Choroid plexus epithelial cell (primary cell): Measurements from ENCODE around the gene DAPK1.

Source experiments
- DNase-seq: peaks from one replicate; pipeline ENCODE4 v3.0.0-alpha.2; 2010; ENCODE audit warnings: low read depth
- H3K4me3 ChIP-seq: 2 replicates; pipeline ENCODE4 v1.5.1; 2011; ENCODE audit warnings: low read depth, mild to moderate bottlenecking, control low read depth, low read length, moderate library complexity
- TF ChIP-seq, protein P1 (sequence below): conservative IDR thresholded peaks from 2 replicates; pipeline ENCODE4 v1.5.1; 2011; ENCODE audit warnings: low read depth, mild to moderate bottlenecking, control low read depth, inconsistent platforms, low read length, moderate library complexity

Gene DAPK1

DNA sequence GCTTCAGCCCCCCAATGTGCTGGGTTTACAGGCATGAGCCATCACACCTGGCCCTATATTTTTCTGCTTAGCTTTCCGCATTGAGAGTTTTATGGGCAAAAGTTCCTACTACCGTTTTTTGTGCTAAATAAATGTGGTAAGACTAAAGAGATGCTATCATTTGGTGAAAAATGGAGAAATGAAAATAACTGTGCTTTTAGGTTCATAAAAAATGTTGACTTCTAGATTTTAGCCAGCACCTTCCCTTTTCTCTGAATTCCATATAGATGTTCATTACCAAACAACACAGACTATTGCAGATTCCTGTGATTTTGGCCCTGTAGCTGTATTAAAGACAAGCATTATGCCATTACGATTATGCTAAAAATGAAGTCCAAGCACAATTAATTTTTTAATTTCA lies 156.3 kb downstream of the DAPK1 start:
- DNase-seq, result no peak
- TF ChIP-seq, protein P1, sequence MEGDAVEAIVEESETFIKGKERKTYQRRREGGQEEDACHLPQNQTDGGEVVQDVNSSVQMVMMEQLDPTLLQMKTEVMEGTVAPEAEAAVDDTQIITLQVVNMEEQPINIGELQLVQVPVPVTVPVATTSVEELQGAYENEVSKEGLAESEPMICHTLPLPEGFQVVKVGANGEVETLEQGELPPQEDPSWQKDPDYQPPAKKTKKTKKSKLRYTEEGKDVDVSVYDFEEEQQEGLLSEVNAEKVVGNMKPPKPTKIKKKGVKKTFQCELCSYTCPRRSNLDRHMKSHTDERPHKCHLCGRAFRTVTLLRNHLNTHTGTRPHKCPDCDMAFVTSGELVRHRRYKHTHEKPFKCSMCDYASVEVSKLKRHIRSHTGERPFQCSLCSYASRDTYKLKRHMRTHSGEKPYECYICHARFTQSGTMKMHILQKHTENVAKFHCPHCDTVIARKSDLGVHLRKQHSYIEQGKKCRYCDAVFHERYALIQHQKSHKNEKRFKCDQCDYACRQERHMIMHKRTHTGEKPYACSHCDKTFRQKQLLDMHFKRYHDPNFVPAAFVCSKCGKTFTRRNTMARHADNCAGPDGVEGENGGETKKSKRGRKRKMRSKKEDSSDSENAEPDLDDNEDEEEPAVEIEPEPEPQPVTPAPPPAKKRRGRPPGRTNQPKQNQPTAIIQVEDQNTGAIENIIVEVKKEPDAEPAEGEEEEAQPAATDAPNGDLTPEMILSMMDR, result no peak
- no peak overlapping the region for H3K4me3 ChIP-seq

DNA sequence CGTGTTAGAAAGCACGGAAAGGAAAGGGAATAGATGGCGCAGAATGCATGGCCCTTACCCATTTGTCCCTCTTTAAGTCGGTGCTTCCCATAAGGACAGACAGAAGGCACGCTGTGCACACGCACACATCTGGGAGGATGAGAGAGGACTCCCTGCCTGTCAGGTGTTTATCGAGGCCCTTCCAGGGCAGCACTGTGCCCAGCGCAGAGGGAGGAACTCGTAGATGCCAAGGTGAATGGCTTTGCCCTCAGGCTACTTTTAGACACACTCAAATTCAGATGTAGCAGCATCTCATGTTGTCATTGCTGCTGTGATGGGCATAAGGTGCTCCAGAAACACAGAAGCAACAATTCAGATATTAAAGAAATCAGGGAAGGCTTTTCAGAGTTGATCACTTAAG lies 158.1 kb downstream of the DAPK1 start:
- H3K4me3 ChIP-seq, result no peak overlapping the region
- no peak for DNase-seq
- TF ChIP-seq, protein P1, result no peak

DNA sequence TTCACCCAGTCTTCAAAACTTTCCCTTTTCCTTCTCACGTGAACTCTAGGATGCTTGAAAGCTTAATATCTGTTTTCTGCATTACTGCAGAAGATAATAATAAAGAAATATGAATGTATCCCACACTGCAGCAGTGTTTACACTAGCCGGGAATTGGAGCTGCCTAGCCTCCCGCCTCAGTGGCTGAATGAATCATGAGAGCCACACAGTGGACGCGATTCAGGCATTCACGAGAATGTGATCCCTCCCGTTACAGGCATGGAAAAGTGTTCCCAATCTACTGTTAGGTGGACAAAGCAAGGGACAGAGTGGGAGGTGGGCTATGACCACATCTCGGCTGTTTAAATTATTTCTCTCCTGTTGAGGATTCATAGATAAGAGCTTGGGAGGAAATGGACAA lies 158.8 kb downstream of the DAPK1 start:
- peak; percentile 79 for DNase-seq
- TF ChIP-seq, protein P1, result peak; percentile 62
- H3K4me3 ChIP-seq, result peak overlapping the region; percentile 24

DNA sequence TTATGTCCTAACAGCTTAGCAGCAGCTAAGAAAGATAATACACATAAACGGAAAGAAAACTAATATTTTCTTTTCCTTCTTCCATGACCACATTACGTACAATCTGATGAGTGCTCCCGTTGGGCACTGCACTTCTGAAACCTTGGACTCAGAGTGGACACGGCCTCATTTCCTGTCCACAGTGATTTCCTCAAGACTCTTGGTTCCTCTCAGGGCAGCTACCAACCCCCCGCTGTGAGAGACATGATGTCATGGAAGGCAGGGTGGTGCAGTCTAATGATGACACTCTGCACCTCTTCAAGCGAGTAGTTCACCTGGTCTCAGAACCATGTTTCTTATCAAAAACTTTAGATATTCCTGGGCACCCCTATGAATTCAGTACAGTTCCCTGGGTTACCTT lies 159.5 kb downstream of the DAPK1 start:
- no peak overlapping the region for H3K4me3 ChIP-seq
- DNase-seq, result peak; percentile 82
- TF ChIP-seq, protein P1, result no peak

DNA sequence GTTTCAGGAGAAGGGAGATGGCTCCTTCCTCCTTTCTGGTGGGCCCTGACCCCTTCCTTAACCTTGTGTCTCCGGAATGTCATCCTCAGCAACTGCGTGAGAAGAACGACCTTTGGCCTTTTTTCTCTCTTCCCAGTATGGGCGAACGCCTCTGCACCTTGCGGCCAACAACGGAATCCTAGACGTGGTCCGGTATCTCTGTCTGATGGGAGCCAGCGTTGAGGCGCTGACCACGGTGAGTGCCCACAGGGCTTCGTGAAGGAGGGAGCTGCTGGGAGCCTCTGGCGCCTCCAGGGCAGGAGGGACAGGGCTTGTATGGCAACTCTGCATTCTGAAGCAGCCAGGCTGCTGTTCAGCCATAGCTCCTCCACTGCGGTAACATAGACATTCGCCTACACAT lies 160.2 kb downstream of the DAPK1 start:
- no peak overlapping the region for H3K4me3 ChIP-seq
- TF ChIP-seq, protein P1, result no peak
- DNase-seq, result no peak

DNA sequence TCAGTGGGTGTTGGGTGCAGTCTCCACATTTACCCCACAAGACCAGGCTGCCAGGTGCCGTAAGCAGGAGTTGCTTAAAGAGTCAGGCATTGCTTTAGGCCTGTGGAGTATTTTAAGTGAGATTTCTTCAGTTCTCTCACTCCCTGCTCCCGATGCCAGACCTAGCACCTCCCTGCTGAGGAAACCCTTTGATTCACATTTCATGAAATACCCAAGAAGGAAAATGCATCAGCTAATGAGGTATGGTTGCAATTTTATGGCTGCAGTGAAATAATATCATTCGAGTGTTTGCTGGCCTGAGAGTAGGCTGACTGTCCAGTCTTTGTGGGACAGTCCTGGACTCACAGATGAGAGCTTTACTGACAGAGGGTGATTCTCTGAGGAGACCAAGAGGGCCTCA lies 160.8 kb downstream of the DAPK1 start:
- no peak for DNase-seq
- H3K4me3 ChIP-seq, result no peak overlapping the region
- TF ChIP-seq, protein P1, result no peak

DNA sequence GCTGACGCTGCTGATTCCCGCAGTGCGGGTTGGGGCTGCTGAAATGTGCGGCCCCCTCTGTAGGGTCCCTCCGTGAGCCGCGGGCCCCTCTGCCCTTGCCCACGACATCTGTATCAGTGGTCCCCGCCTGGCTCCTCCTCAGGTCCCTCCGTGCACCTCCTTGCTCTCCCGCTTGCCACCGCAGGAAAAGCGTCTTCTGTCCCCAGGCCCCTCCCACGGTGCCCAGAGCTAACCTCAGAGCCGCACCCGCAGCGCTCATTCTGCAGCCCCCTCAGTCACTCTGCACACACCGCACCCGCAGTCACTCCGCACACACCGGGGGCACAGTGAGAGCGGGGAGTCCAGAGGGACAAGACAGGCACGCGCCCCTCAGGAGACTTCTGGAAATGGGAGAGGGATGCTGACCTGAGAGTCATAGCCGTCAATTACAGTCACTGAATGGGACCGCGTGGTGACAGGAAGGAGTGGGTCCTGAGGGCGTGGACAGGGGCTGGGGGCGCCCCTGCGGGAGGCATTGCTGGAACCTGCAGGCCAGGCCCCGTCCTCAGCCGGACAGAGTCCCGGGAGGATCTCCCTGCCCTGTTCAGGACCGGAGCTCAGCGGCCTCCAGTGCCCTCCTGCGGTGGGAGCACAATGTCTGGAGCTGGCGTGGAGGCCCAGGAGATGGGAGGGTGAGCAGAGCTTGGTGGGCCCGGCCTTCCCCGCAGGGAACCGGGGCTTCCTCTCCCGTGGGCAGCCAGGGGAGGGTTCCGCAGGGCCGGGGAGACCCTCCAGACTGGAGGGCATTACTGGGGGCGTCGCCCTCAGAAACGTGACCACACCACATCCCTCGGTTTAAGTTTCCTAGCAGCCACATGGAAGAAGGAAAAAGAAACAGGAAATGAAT lies 162.1 kb downstream of the DAPK1 start:
- TF ChIP-seq, protein P1, result no peak
- H3K4me3 ChIP-seq, result no peak overlapping the region
- no peak for DNase-seq
